RWPE2 (cell line): ENCODE measurements around the gene ESR2.

Experiments
- ATAC-seq: fragments of 200-7000 bp; cut with Tn5 transposase; 3 replicates; pipeline ENCODE4 v1.9.1; 2021; ENCODE audit warnings: low read depth
- DNase-seq: peaks from one replicate; pipeline ENCODE4 v3.0.0-alpha.2; 2020; ENCODE audit warnings: low spot score
- H3K27ac ChIP-seq: fragments of 450-650 bp; 2 replicates; pipeline ENCODE4 v1.5.1; 2017; ENCODE audit warnings: mild to moderate bottlenecking; ENCODE audit not compliant: poor library complexity, severe bottlenecking
- H3K27me3 ChIP-seq: fragments of 250-450 bp; sonication (Bioruptor Pico); 2 replicates; pipeline ENCODE4 v1.5.1; 2021; ENCODE audit warnings: mild to moderate bottlenecking, moderate library complexity; ENCODE audit not compliant: insufficient read depth, poor library complexity, severe bottlenecking
- H3K36me3 ChIP-seq: fragments of 250-450 bp; sonication (Bioruptor Pico); 2 replicates; pipeline ENCODE4 v1.5.1; 2020; ENCODE audit warnings: low read depth, mild to moderate bottlenecking, moderate library complexity
- H3K4me1 ChIP-seq: fragments of 250-450 bp; sonication (Bioruptor Pico); 2 replicates; pipeline ENCODE4 v1.5.1; 2021; ENCODE audit warnings: mild to moderate bottlenecking, moderate library complexity; ENCODE audit not compliant: insufficient read depth, poor library complexity, severe bottlenecking
- H3K4me3 ChIP-seq: fragments of 250-450 bp; sonication (Bioruptor Pico); 2 replicates; pipeline ENCODE4 v1.5.1; 2021; ENCODE audit warnings: mild to moderate bottlenecking, moderate library complexity; ENCODE audit not compliant: severe bottlenecking
- H3K9me3 ChIP-seq: fragments of 250-450 bp; sonication (Bioruptor Pico); 2 replicates; pipeline ENCODE4 v1.5.1; 2021; ENCODE audit warnings: mild to moderate bottlenecking, moderate library complexity; ENCODE audit not compliant: severe bottlenecking
- TF ChIP-seq, protein P1 (sequence below): fragments of 450-650 bp; IDR thresholded peaks from one replicate; pipeline ENCODE4 v1.5.1; 2017; ENCODE audit warnings: mild to moderate bottlenecking, moderate library complexity; ENCODE audit not compliant: poor library complexity, severe bottlenecking

Gene ESR2

DNA sequence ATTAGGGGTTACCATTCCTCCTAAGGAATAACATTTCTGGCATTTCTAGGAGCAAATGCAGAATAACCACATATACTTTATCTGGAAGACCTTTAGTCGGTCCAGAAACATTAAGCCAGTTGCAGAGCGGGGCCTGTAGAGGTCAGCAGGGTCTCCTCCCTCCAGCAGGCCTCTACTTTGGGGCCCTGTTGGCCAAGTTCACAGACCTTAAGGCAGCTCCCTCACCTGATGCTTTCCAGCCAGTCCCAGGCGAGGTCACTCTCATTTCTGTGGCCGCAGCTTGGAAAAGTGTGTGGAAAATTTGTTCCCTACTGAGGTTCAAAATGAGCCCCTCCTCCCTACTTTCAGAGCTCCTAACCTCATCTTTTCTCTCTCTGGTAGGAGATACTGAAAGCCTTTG lies 74.1 kb downstream of the ESR2 start:
- Histone ChIP-seq H3K4me1 (no peaks in the 10 kb centered on the region), H3K27me3 (no peaks in the 10 kb centered on the region), H3K27ac (no peak overlapping the region), H3K36me3 (peaks cover 75% of the 10 kb centered on the region), H3K4me3 (no peak overlapping the region), H3K9me3 (no peaks in the 10 kb centered on the region)
- TF ChIP-seq, protein P1, sequence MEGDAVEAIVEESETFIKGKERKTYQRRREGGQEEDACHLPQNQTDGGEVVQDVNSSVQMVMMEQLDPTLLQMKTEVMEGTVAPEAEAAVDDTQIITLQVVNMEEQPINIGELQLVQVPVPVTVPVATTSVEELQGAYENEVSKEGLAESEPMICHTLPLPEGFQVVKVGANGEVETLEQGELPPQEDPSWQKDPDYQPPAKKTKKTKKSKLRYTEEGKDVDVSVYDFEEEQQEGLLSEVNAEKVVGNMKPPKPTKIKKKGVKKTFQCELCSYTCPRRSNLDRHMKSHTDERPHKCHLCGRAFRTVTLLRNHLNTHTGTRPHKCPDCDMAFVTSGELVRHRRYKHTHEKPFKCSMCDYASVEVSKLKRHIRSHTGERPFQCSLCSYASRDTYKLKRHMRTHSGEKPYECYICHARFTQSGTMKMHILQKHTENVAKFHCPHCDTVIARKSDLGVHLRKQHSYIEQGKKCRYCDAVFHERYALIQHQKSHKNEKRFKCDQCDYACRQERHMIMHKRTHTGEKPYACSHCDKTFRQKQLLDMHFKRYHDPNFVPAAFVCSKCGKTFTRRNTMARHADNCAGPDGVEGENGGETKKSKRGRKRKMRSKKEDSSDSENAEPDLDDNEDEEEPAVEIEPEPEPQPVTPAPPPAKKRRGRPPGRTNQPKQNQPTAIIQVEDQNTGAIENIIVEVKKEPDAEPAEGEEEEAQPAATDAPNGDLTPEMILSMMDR = no peak
- DNase-seq (no peak), ATAC-seq (no peak)

DNA sequence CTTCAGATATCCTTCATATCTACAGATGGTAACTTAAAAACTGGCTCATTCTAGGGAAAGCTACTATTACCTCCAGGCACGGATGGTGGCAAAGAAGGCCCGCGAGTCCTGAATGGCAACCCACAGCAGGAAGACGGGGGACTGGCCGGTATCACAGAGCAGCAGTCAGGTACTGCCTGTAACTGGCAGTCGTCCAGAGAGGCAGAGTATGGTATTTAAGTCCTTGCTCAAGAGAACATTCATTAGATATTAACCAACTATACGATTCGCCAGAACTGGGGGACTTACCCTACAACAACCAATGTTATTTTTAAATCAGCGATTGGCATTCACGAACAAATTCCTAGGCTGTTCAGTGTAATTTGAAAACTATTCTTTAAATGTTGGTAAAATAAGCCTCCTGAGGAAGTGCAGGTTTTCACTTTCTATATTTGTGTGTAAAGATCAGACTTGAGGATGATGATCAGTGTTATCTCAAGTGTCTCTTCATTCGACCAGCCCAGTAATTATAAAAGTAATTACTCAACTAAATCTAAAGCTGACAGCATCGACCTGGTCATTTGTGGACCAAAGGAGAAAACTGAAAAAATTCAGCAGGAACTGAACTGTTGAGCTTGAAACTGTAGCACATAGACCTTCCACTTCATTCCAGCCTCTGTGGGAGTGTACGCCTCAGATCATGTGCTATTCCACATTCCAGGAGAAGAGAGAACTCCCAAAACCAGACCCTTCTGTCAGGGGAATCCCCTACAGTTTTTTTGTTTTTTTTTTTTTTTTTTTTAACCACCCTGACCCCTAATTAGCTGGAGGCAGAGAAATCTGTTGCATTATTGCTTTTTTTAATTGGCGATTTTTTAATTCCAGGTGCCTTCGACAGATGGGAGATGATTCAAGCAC lies 75.6 kb downstream of the ESR2 start:
- peaks cover 82% of the 10 kb centered on the region for H3K36me3 ChIP-seq
- H3K27me3 ChIP-seq = no peaks in the 10 kb centered on the region
- H3K9me3 ChIP-seq = no peaks in the 10 kb centered on the region
- DNase-seq (no peak), ATAC-seq (no peak)
- H3K4me3 ChIP-seq = no peak overlapping the region
- no peak overlapping the region for H3K27ac ChIP-seq
- TF ChIP-seq, protein P1 = no peak
- no peaks in the 10 kb centered on the region for H3K4me1 ChIP-seq

DNA sequence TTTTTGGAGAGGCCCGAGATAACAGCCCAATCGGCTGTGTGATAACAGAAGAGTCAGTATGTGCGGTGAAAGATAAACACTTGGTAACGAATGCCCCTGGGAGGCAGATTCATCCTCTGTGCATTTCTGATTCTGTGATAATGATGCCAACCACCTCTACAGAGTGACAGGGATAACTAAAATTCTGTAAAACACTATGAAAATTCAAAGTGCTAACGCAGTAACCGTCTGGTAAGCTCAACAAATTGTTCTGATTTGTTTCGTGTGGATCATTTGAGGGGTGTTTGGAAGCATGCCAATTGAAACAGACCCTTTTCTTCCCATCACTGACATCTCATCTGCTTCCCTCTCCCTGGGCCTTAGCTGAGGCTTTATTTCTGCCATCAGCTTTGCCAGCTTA lies 76.3 kb downstream of the ESR2 start:
- DNase-seq (no peak), ATAC-seq (no peak)
- Histone ChIP-seq H3K4me1 (no peaks in the 10 kb centered on the region), H3K36me3 (peaks cover 82% of the 10 kb centered on the region), H3K9me3 (no peaks in the 10 kb centered on the region), H3K27ac (no peak overlapping the region), H3K4me3 (no peak overlapping the region), H3K27me3 (no peaks in the 10 kb centered on the region)
- TF ChIP-seq, protein P1 = no peak

DNA sequence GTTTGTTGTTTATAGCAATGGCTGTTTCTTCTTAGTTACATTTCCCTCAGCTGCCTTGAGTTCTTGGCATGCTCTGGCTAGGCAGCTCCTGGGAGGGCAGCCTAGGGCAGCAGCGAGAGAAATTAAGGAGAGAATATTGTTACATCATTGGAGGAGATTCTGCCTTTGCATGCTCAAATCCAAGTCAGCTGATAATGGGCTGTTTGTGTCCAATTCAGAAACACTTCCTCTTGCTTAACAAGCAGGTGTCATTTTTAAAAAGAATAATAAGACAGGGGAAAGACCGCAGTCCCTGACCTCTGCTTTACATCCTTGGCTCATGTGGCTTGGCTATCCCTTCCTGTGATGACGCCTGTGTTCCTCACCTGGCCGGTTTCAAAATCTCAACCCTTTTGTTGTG lies 76.9 kb downstream of the ESR2 start:
- H3K9me3 ChIP-seq = no peaks in the 10 kb centered on the region
- H3K4me1 ChIP-seq = peaks cover 4% of the 10 kb centered on the region
- TF ChIP-seq, protein P1 = no peak
- H3K4me3 ChIP-seq = no peak overlapping the region
- peaks cover 82% of the 10 kb centered on the region for H3K36me3 ChIP-seq
- no peak overlapping the region for H3K27ac ChIP-seq
- no peak for DNase-seq
- no peak for ATAC-seq
- no peaks in the 10 kb centered on the region for H3K27me3 ChIP-seq

DNA sequence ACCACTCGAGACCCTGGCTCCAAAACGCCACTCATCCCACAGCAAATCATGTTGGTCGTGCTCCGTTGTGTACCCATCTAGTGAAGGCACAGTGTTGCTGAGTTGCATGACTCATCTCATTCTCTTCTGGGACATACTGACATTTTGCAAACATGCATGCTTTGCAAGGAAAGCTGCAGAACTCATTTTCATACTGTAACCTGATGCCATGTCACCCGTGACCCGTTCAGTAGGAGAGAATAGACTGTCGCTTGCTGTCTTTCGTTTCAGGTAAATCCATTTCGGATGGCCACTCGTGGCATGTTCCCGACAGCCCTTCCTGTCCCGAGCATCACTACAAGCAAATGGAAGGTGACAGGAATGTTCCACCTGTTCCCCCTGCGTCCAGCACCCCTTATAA lies 78.2 kb downstream of the ESR2 start:
- no peaks in the 10 kb centered on the region for H3K9me3 ChIP-seq
- ATAC-seq = no peak
- no peak overlapping the region for H3K4me3 ChIP-seq
- H3K36me3 ChIP-seq = peaks cover 72% of the 10 kb centered on the region
- no peak overlapping the region for H3K27ac ChIP-seq
- no peaks in the 10 kb centered on the region for H3K27me3 ChIP-seq
- DNase-seq = no peak
- TF ChIP-seq, protein P1 = no peak
- H3K4me1 ChIP-seq = peaks cover 4% of the 10 kb centered on the region
